K562 (cell line): ENCODE data around the gene WIPF2. TPM values are rescaled to one million over a fixed set of nuclear protein-coding genes. Genes with fewer than 3 reads are reported as not detected.

ENCODE experiments used
- CAMTA2 ChIP-seq: fragments of 250-450 bp; sonication (Bioruptor Pico); conservative IDR thresholded peaks from 2 replicates; pipeline ENCODE4 v1.5.1; 2022
- CREBBP ChIP-seq: IDR thresholded peaks from one replicate; pipeline ENCODE4 v1.6.1; 2012; ENCODE audit warnings: low read depth, mild to moderate bottlenecking, control low read depth, inconsistent platforms, low read length
- DACH1 ChIP-seq: fragments of 450-650 bp; IDR thresholded peaks from 2 replicates; pipeline ENCODE4 v1.6.1; 2018; ENCODE audit not compliant: partially characterized antibody
- EP400 ChIP-seq: fragments of 450-650 bp; IDR thresholded peaks from 2 replicates; pipeline ENCODE4 v1.6.1; 2017; ENCODE audit warnings: antibody characterized with exemption, mild to moderate bottlenecking, moderate library complexity
- IRF2 ChIP-seq: sonication (generic); formaldehyde crosslinking; IDR thresholded peaks from 2 replicates; pipeline ENCODE4 v1.8.1; 2022; ENCODE audit warnings: mild to moderate bottlenecking, missing genetic modification reagents
- KHSRP ChIP-seq: fragments of 450-650 bp; IDR thresholded peaks from 2 replicates; pipeline ENCODE4 v1.6.1; 2017
- MAFF ChIP-seq: IDR thresholded peaks from 2 replicates; pipeline ENCODE4 v1.6.1; 2012; ENCODE audit warnings: low read length, improper control_type of control experiment
- MYC ChIP-seq, 2 experiments: fragments of 250-450 bp in 1 of 2; sonication (Bioruptor Pico) in 1 of 2; IDR thresholded peaks; 2 replicates each; pipeline versions ENCODE4 v1.5.1 to v1.6.1; 2012 to 2021; ENCODE audit warnings: low read depth in 2 of 2, borderline replicate concordance in 1 of 2, improper control_type of control experiment in 1 of 2, low read length in 1 of 2, mild to moderate bottlenecking in 1 of 2, moderate library complexity in 1 of 2
- NCOA4 ChIP-seq: fragments of 450-650 bp; IDR thresholded peaks from 2 replicates; pipeline ENCODE4 v1.6.1; 2018; ENCODE audit warnings: mild to moderate bottlenecking; ENCODE audit not compliant: partially characterized antibody
- NFYB ChIP-seq: IDR thresholded peaks from 2 replicates; pipeline ENCODE4 v1.6.1; 2011; ENCODE audit warnings: mild to moderate bottlenecking, moderate library complexity; ENCODE audit not compliant: insufficient read length; ENCODE audit errors: extremely low read depth
- PHF8 ChIP-seq: fragments of 200-600 bp; sonication (generic); IDR thresholded peaks from 2 replicates; pipeline ENCODE4 v1.6.1; 2012; ENCODE audit warnings: mixed run types, mild to moderate bottlenecking, inconsistent platforms, low read length, moderate library complexity, borderline replicate concordance
- POLR2AphosphoS5 ChIP-seq: IDR thresholded peaks from 2 replicates; pipeline ENCODE4 v1.6.1; 2011; ENCODE audit warnings: mild to moderate bottlenecking, low read depth, low read length, moderate library complexity; ENCODE audit not compliant: control insufficient read depth, insufficient read depth
- SNRNP70 ChIP-seq: fragments of 200-400 bp; formaldehyde crosslinking; optimal IDR thresholded peaks from 2 replicates; pipeline ENCODE3; 2017; ENCODE audit warnings: low read depth, low read length
- ZFP1 ChIP-seq: fragments of 450-650 bp; formaldehyde crosslinking; IDR thresholded peaks from 2 replicates; pipeline ENCODE4 v1.4.0; 2020; ENCODE audit warnings: mild to moderate bottlenecking, mixed read lengths
- ZNF24 ChIP-seq: fragments of 450-650 bp; IDR thresholded peaks from 2 replicates; pipeline ENCODE4 v1.6.1; 2016
- ZNF57 ChIP-seq: fragments of 450-650 bp; formaldehyde crosslinking; IDR thresholded peaks from 2 replicates; pipeline ENCODE4 v1.4.0; 2020; ENCODE audit warnings: mild to moderate bottlenecking, moderate library complexity
- polyA plus RNA-seq, 8 experiments: library from polyadenylated mRNA; depleted of rRNA in 4 of 8; stranded (reverse) in 5 of 8; unstranded in 3 of 8; fragments of >200 nt; fragmentation: Nextera tagmentation in 2 of 8; fragmentation: Illumina TruSeq in 1 of 8; extraction: Ambion mirVana in 2 of 8; extraction: Trizol in 1 of 8; gene quantifications; 2 replicates each; pipeline versions ENCODE4 v1.2.1 to v1.2.3, GENCODE V29; 2011 to 2014; ENCODE audit warnings: inconsistent platforms in 1 of 8, missing spikeins in 1 of 8
- total RNA-seq, 7 experiments: library from RNA; depleted of rRNA in 6 of 7; stranded (reverse); fragments of >200 nt in 6 of 7; fragmentation: Illumina TruSeq in 2 of 7; extraction: Trizol in 2 of 7; gene quantifications; 2 replicates each; pipeline versions ENCODE4 v1.2.1 to v1.2.3, GENCODE V29; 2011 to 2021; ENCODE audit warnings: low replicate concordance in 1 of 7
- TF ChIP-seq, protein P1 (sequence below): sonication (generic); formaldehyde crosslinking; IDR thresholded peaks from 2 replicates; pipeline ENCODE4 v1.8.0; 2022; ENCODE audit warnings: missing genetic modification reagents, mild to moderate bottlenecking, moderate library complexity, borderline replicate concordance
- TF ChIP-seq, protein P2 (sequence below): sonication (generic); formaldehyde crosslinking; IDR thresholded peaks from 2 replicates; pipeline ENCODE4 v1.9.0; 2022; ENCODE audit warnings: mild to moderate bottlenecking, missing genetic modification reagents
- TF ChIP-seq, protein P3 (sequence below): sonication (generic); formaldehyde crosslinking; IDR thresholded peaks from 2 replicates; pipeline ENCODE4 v1.8.0; 2022; ENCODE audit warnings: missing genetic modification reagents, mild to moderate bottlenecking, borderline replicate concordance
- TF ChIP-seq, protein P4 (sequence below): fragments of 450-650 bp; conservative IDR thresholded peaks from 2 replicates; pipeline ENCODE4 v1.6.1; 2016; ENCODE audit warnings: missing genetic modification characterization, low read depth, mild to moderate bottlenecking, missing compliant biosample characterization, moderate library complexity
- TF ChIP-seq, protein P5 (sequence below): fragments of 250-450 bp; sonication (Bioruptor Pico); IDR thresholded peaks from 2 replicates; pipeline ENCODE4 v1.5.0; 2021; ENCODE audit warnings: mild to moderate bottlenecking, moderate library complexity

Gene WIPF2
- total and polyA plus RNA-seq, 9 of the 15 experiments (the other 6 are each of a cell fraction or from before 2014, with no cell fraction given): 3.6 to 15.0 (median 5.3) TPM

DNA sequence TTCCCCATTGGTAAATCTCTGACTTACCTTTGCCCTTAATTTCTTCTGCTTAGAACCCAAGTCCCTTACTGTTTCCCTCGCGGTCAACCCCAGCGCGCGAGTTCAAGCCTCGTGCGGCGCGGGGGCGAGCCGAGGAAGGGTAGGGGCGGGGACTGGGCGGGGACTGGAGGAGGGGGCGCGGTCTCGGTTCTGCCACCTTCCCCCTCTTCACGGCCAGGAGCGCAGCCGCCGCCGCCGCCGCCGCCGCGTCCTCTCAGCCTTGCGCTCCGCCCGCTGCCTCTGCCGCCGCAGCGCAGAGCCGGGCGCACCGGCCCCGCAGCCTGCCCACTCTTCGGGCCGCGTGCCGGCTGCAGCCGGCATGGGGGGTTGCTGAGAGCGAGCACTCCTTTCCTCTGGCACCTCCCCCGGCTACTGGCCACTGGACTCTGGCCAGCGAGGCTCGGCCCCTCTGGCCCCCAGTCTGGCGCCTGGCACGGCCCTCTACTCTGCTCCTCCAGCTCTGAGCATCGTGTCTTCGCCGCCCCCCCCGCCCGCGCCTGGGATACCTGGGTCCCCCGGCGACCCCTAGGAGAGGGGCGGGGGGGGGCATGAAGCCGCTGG, 41.7 kb upstream of the WIPF2 start, which contains the start of gene RAPGEFL1 (continued):
- TF ChIP-seq, protein P1, sequence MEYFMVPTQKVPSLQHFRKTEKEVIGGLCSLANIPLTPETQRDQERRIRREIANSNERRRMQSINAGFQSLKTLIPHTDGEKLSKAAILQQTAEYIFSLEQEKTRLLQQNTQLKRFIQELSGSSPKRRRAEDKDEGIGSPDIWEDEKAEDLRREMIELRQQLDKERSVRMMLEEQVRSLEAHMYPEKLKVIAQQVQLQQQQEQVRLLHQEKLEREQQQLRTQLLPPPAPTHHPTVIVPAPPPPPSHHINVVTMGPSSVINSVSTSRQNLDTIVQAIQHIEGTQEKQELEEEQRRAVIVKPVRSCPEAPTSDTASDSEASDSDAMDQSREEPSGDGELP (CRISPR knock-in tag): peak; percentile 31; the same call in 1 of the 2 replicates
- TF ChIP-seq, protein P2, sequence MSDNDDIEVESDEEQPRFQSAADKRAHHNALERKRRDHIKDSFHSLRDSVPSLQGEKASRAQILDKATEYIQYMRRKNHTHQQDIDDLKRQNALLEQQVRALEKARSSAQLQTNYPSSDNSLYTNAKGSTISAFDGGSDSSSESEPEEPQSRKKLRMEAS (CRISPR knock-in tag): peak; percentile 80
- TF ChIP-seq, protein P3, sequence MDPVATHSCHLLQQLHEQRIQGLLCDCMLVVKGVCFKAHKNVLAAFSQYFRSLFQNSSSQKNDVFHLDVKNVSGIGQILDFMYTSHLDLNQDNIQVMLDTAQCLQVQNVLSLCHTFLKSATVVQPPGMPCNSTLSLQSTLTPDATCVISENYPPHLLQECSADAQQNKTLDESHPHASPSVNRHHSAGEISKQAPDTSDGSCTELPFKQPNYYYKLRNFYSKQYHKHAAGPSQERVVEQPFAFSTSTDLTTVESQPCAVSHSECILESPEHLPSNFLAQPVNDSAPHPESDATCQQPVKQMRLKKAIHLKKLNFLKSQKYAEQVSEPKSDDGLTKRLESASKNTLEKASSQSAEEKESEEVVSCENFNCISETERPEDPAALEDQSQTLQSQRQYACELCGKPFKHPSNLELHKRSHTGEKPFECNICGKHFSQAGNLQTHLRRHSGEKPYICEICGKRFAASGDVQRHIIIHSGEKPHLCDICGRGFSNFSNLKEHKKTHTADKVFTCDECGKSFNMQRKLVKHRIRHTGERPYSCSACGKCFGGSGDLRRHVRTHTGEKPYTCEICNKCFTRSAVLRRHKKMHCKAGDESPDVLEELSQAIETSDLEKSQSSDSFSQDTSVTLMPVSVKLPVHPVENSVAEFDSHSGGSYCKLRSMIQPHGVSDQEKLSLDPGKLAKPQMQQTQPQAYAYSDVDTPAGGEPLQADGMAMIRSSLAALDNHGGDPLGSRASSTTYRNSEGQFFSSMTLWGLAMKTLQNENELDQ: no peak
- TF ChIP-seq ZNF57 (no peak), DACH1 (no peak), SNRNP70 (no peak), CAMTA2 (CRISPR knock-in tag) (no peak), NCOA4 (no peak), CREBBP (no peak), ZNF24 (no peak), KHSRP (no peak), PHF8 (peak; percentile 37; the same call in 1 of the 2 replicates), MAFF (no peak), MYC (IDR thresholded peaks at IDR 0.05; ENCODE audit: low read depth, low read length) (peak; percentile 60), MYC (CRISPR knock-in tag; IDR thresholded peaks at IDR 0.05; ENCODE audit: borderline replicate concordance, low read depth) (no peak), IRF2 (no peak), ZFP1 (CRISPR knock-in tag) (no peak), NFYB (no peak), POLR2AphosphoS5 (peak; percentile 47; the same call in 1 of the 2 replicates), EP400 (peak; percentile 35; the same call in 1 of the 2 replicates)
- TF ChIP-seq, protein P4, sequence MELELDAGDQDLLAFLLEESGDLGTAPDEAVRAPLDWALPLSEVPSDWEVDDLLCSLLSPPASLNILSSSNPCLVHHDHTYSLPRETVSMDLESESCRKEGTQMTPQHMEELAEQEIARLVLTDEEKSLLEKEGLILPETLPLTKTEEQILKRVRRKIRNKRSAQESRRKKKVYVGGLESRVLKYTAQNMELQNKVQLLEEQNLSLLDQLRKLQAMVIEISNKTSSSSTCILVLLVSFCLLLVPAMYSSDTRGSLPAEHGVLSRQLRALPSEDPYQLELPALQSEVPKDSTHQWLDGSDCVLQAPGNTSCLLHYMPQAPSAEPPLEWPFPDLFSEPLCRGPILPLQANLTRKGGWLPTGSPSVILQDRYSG (tag): no peak
- TF ChIP-seq, protein P5, sequence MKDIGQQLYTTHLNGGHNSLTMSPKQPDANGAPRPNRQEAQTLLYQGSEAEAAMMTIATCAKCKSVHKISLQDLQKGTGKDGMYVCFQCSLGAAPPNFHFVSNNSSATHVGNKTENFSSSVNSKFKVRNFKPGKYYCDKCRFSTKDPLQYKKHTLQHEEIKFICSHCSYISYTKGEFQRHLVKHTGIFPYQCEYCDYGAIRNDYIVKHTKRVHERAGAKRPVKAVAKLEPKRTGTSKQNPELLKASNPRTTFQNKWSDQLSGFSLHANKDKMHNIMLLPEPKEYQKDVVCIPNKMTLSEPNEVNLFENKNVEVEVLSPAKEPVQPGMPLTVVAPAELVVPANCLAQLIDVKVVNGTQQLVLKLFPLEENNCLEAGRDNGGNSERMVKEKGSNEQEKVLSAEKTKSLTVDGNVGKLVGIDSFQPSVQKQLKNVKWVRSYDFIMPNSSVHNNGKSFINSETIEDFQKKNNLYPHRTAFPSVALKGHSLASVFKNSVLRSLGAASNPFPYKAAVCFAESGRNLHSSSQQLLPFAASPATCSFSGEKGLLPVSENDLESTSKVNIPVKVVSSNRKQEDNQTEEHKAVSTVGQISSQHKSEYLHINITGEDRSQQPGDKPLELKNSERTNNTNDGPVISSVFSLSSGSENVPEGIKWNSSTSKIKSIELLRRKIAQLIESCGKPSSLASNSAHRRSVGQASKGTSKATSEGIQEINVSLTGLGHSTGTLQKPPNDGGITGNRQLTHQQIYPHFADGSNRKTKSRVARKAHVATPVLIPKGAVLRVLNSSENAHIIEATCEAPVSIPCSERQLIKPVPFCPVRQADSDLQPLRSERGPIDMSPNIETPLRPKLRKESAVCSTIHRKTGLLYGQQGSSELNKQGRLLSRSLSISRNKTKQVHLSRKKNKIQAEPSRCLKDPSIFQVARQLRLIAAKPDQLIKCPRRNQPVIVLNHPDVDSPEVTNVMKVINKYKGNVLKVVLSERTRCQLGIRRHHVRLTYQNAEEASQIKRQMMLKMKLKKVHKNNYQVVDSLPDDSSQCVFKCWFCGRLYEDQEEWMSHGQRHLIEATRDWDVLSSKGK (CRISPR knock-in tag): no peak
